IPS-20b (cell line): Measurements from ENCODE around the gene PTH1R.

ENCODE experiments used
- H3K27ac ChIP-seq: one replicate; pipeline ENCODE4 v1.5.1; 2013; ENCODE audit warnings: low read length
- H3K27me3 ChIP-seq: 2 replicates; pipeline ENCODE4 v1.6.1; 2013; ENCODE audit warnings: mild to moderate bottlenecking, low read length, inconsistent platforms; ENCODE audit not compliant: insufficient read depth
- H3K36me3 ChIP-seq: 2 replicates; pipeline ENCODE4 v1.6.1; 2013; ENCODE audit warnings: low read depth, mild to moderate bottlenecking, inconsistent platforms, low read length, moderate library complexity; ENCODE audit not compliant: insufficient read depth
- H3K4me1 ChIP-seq: 2 replicates; pipeline ENCODE4 v1.6.1; 2013; ENCODE audit warnings: mild to moderate bottlenecking, control low read depth, inconsistent platforms, low read length, moderate library complexity; ENCODE audit not compliant: insufficient read depth
- H3K4me3 ChIP-seq: 2 replicates; pipeline ENCODE4 v1.5.1; 2013; ENCODE audit warnings: mild to moderate bottlenecking, low read length, inconsistent platforms
- H3K9ac ChIP-seq: 2 replicates; pipeline ENCODE4 v1.6.1; 2013; ENCODE audit warnings: low read depth, mild to moderate bottlenecking, inconsistent platforms, low read length, moderate library complexity
- H3K9me3 ChIP-seq: 2 replicates; pipeline ENCODE4 v1.6.1; 2013; ENCODE audit warnings: mild to moderate bottlenecking, low read depth, low read length, inconsistent platforms; ENCODE audit not compliant: insufficient read depth

Gene PTH1R

DNA sequence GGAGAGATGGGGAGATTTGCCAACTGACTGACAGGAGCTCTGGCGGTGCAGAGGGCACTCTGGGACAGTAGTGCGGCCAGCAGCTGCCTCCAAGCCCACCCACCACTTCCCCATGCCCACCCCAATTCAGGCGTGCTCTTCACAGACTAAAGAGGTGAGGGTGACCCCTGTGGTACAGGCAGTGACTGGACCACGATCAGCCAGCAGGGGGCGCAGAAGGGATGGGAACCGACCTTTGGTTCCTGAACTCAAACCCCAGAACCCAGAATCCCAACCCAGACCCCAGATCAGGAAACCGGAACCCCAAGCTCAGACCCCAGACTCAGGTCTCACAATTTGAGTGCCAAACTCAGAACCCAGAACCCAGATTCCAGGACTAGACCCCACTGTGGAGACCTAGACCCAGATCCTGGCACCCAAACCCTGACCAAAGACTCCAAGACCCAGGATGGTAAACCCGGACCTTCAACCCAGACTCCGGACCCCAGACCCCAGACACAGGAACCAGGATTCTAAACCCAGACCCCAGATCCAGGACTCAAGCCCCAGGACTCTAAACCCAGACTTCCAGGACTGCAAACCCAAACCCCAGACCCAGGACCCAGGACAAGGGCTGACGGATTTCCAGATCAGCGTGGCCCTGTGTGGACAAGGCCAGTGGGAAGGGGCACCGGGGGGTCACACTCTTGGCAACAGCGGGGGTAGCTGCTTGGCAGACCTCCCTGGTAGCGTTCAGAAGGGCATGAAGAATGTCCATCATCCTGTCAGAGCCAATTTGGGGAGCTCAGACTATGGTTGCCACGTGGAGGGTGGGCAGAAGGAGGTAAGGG, 10.6 kb upstream of the PTH1R start:
- no peak overlapping the region for H3K9ac ChIP-seq
- H3K4me3 ChIP-seq, result no peak overlapping the region
- no peaks in the 10 kb centered on the region for H3K36me3 ChIP-seq
- H3K9me3 ChIP-seq, result no peaks in the 10 kb centered on the region
- no peaks in the 10 kb centered on the region for H3K4me1 ChIP-seq
- no peak overlapping the region for H3K27ac ChIP-seq
- H3K27me3 ChIP-seq, result peaks cover 22% of the 10 kb centered on the region

GRCh38 chr3:46867550-46867898, 10.0 kb upstream of the PTH1R start:
- no peaks in the 10 kb centered on the region for H3K36me3 ChIP-seq
- no peaks in the 10 kb centered on the region for H3K9me3 ChIP-seq
- no peak overlapping the region for H3K9ac ChIP-seq
- H3K27ac ChIP-seq, result no peak overlapping the region
- H3K4me3 ChIP-seq, result no peak overlapping the region
- H3K27me3 ChIP-seq, result peaks cover 25% of the 10 kb centered on the region
- H3K4me1 ChIP-seq, result no peaks in the 10 kb centered on the region

- Histone ChIP-seq H3K9ac (no peak overlapping the region), H3K4me1 (no peaks in the 10 kb centered on the region), H3K27me3 (peaks cover 25% of the 10 kb centered on the region)
Observed at GRCh38 chr3:46868287-46868686, 9.2 kb upstream of the PTH1R start.

GRCh38 chr3:46868948-46869347, 8.6 kb upstream of the PTH1R start:
- Histone ChIP-seq H3K27me3 (peaks cover 30% of the 10 kb centered on the region), H3K27ac (no peak overlapping the region), H3K9me3 (no peaks in the 10 kb centered on the region), H3K36me3 (no peaks in the 10 kb centered on the region), H3K9ac (no peak overlapping the region), H3K4me1 (no peaks in the 10 kb centered on the region), H3K4me3 (no peak overlapping the region)

More at GRCh38 chr3:46868287-46868686, 9.2 kb upstream of the PTH1R start:
- Histone ChIP-seq H3K27ac (no peak overlapping the region), H3K36me3 (no peaks in the 10 kb centered on the region), H3K4me3 (no peak overlapping the region), H3K9me3 (no peaks in the 10 kb centered on the region)

GRCh38 chr3:46869440-46869839, 8.1 kb upstream of the PTH1R start:
- Histone ChIP-seq H3K36me3 (no peaks in the 10 kb centered on the region), H3K9me3 (no peaks in the 10 kb centered on the region), H3K4me3 (no peak overlapping the region), H3K27ac (no peak overlapping the region), H3K9ac (no peak overlapping the region), H3K27me3 (peaks cover 35% of the 10 kb centered on the region), H3K4me1 (no peaks in the 10 kb centered on the region)

- no peak overlapping the region for H3K4me3 ChIP-seq
- H3K4me1 ChIP-seq, result no peaks in the 10 kb centered on the region
- no peaks in the 10 kb centered on the region for H3K36me3 ChIP-seq
- H3K9me3 ChIP-seq, result no peaks in the 10 kb centered on the region
- peaks cover 46% of the 10 kb centered on the region for H3K27me3 ChIP-seq
- H3K27ac ChIP-seq, result no peak overlapping the region
- no peak overlapping the region for H3K9ac ChIP-seq
Observed at GRCh38 chr3:46870651-46871050, 6.9 kb upstream of the PTH1R start.

DNA sequence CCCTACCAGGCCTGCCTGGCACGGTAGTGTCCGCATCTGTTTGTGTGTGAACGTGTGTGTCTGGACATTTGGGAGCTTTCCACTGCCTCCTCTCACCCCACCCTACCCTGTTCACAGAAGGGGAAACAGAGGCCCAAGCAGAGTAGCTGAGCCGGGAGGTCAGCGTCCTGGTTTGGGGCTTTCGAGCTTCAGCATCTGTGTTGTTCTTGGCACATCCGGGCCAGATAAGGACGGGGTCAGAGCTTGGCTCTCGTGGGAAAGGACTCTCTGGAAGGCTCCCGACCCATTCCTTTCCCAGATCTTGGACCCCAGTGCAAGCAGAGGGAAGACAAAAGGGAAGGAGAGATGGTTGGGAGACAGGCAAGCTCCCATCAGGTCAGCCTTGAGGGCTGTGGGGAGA, 6.3 kb upstream of the PTH1R start:
- peaks cover 52% of the 10 kb centered on the region for H3K27me3 ChIP-seq
- no peaks in the 10 kb centered on the region for H3K4me1 ChIP-seq

GRCh38 chr3:46873521-46873920, 4.0 kb upstream of the PTH1R start:
- H3K27me3 ChIP-seq, result peaks cover 75% of the 10 kb centered on the region
- H3K9ac ChIP-seq, result no peak overlapping the region
- no peak overlapping the region for H3K27ac ChIP-seq
- H3K9me3 ChIP-seq, result no peaks in the 10 kb centered on the region
- no peaks in the 10 kb centered on the region for H3K4me1 ChIP-seq
- no peak overlapping the region for H3K4me3 ChIP-seq
- H3K36me3 ChIP-seq, result no peaks in the 10 kb centered on the region

More for the DNA sequence above, 6.3 kb upstream of the PTH1R start:
- no peaks in the 10 kb centered on the region for H3K36me3 ChIP-seq
- H3K27ac ChIP-seq, result no peak overlapping the region
- H3K4me3 ChIP-seq, result no peak overlapping the region
- H3K9me3 ChIP-seq, result no peaks in the 10 kb centered on the region
- no peak overlapping the region for H3K9ac ChIP-seq

DNA sequence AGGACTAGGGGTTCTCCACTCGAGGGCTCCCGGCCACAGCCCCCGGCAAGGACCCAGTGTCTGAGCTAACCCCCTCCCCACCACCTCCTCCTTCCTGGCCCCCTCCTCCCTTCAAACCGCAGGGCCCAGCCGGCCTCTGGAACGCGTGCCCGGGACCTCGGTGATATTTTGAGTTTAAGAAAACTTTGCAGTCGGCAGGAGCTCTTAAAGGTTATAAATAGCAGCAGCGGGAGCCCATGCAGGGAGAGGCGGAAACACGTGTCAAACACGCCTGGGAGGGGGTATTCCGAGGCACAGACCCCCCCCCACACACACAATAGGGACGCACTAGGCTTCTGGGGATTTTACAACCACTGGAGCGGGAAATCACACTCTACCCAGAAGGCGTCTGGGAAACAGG, 3.1 kb upstream of the PTH1R start:
- H3K4me3 ChIP-seq, result no peak overlapping the region
- H3K27ac ChIP-seq, result no peak overlapping the region
- H3K9ac ChIP-seq, result no peak overlapping the region
- no peaks in the 10 kb centered on the region for H3K9me3 ChIP-seq
- H3K4me1 ChIP-seq, result no peaks in the 10 kb centered on the region
- no peaks in the 10 kb centered on the region for H3K36me3 ChIP-seq
- peaks cover 81% of the 10 kb centered on the region for H3K27me3 ChIP-seq

- no peaks in the 10 kb centered on the region for H3K4me1 ChIP-seq
- H3K9me3 ChIP-seq, result no peaks in the 10 kb centered on the region
- no peak overlapping the region for H3K4me3 ChIP-seq
- no peak overlapping the region for H3K9ac ChIP-seq
- H3K27me3 ChIP-seq, result peaks cover 82% of the 10 kb centered on the region
- no peaks in the 10 kb centered on the region for H3K36me3 ChIP-seq
- no peak overlapping the region for H3K27ac ChIP-seq
Observed at GRCh38 chr3:46875560-46875959, 2.0 kb upstream of the PTH1R start.

DNA sequence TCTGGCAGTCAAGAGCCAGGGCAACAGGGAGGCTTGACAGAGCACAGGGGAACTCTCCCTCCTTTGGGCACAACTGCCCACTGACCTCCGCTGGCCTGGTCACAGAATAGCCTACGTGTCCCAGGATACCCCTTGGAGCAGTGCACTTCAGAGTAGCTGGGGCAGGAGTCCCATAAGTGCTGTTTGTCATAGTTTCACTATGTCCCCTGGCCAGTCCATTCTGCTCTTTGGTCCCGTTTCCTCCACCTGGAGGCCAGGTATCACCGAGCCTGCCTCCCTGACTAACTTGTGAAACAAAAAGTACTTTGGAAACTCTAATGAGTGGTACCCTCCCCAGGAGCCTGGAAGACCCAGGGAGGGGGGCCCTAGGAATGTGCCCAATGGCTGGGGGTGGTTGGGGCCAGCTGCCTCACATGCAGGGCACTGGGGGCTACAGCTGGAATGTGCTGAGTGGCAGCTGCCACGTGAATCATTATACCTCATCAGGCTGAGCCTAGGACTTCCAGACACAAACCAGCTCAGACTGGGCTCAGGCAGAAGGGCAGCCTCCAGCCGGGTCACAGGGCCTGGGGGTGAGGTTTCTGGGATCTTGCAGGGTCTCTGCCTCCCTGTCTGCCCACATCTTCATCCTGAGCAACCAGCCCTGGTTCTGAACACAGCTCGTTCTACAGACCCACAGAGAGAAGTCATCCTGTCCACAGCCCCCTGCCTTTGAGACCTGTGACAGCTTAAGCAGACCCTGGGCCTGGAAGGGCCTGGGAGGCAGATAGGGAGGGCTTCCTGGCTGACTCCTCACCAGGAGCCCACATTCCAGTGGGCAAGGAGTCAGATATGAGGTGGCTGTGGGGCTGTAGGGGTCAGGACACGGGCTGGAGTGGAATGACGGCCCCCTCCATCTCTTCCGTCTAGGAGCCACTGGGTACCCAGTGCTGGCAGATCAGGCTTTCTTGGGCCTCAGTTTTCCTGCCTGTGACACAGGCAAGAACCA, 914 bp upstream of the PTH1R start:
- no peaks in the 10 kb centered on the region for H3K4me1 ChIP-seq
- peaks cover 87% of the 10 kb centered on the region for H3K27me3 ChIP-seq
- H3K9ac ChIP-seq, result no peak overlapping the region
- H3K27ac ChIP-seq, result no peak overlapping the region
- no peaks in the 10 kb centered on the region for H3K36me3 ChIP-seq
- no peaks in the 10 kb centered on the region for H3K9me3 ChIP-seq
- no peak overlapping the region for H3K4me3 ChIP-seq
